ENCODE measurements around the gene NFAT5. TPM values are rescaled to one million over a fixed set of nuclear protein-coding genes. Genes with fewer than 3 reads are reported as not detected.

Gene NFAT5
- total RNA-seq, 2 experiments from 2014 or later = 19.5 to 21.2 TPM

DNA sequence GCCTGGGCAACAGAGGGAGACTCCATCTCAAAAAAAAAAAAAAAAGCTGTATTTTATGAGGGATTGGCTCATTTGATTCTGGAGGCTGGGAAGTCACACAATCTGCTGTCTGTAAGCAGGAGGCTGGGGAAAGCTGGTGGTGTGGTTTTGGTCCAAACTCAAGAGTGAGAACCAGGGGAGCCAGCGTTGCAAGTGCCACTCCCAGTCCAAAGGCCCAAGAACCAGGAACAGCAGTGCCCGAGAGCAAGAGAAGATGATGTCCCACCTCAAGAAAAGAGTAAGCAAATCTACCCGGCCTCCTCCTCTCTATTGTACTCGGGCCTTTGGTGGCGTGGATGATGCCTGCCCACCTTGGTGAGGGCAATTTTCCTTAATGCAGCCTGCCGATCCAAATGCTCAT lies 166.3 kb downstream of the NFAT5 start:
- ChIA-PET POLR2A (interaction anchor here (0.6 kb wide), 1 partner anchor 23 kb away, joined by 3 read pairs; the partner anchor contains the start of gene NOB1), CTCF (no interaction called here)
- no peak overlapping the region for H3K4me3 Mint-ChIP-seq
- peaks cover 9% of the 10 kb centered on the region for H3K4me1 ChIP-seq (ENCODE audit: insufficient read depth, low read length)
- no peaks in the 10 kb centered on the region for H3K27me3 Mint-ChIP-seq
- H3K27me3 ChIP-seq (ENCODE audit: control insufficient read depth in 1 of 2, insufficient read depth in 2 of 2, low read length in 2 of 2) = no peaks in the 10 kb centered on the region
- no peak overlapping the region for H3K27ac ChIP-seq (ENCODE audit: low read depth in 1 of 2, low read length in 2 of 2)
- no peaks in the 10 kb centered on the region for H3K36me3 Mint-ChIP-seq (ENCODE audit: low read depth)
- peaks cover 6% of the 10 kb centered on the region for H3K4me1 Mint-ChIP-seq (ENCODE audit: low read depth)
- TF ChIP-seq CTCF (IDR thresholded peaks at IDR 0.05) = no peak
- H3K4me3 ChIP-seq (ENCODE audit: low read length) = no peak overlapping the region
- DNase-seq (no peak), ATAC-seq (ENCODE audit: poor library complexity) (no peak)
- H3K27ac Mint-ChIP-seq = no peak overlapping the region
- no peaks in the 10 kb centered on the region for H3K9me3 Mint-ChIP-seq
- no peaks in the 10 kb centered on the region for H3K9me3 ChIP-seq (ENCODE audit: control insufficient read depth in 1 of 2, insufficient read depth in 1 of 2, low read length in 2 of 2)
- intact Hi-C loops (cut with DNase I, micrococcal nuclease) = no loop called here
- H3K36me3 ChIP-seq (ENCODE audit: insufficient read depth, low read length) = no peaks in the 10 kb centered on the region

DNA sequence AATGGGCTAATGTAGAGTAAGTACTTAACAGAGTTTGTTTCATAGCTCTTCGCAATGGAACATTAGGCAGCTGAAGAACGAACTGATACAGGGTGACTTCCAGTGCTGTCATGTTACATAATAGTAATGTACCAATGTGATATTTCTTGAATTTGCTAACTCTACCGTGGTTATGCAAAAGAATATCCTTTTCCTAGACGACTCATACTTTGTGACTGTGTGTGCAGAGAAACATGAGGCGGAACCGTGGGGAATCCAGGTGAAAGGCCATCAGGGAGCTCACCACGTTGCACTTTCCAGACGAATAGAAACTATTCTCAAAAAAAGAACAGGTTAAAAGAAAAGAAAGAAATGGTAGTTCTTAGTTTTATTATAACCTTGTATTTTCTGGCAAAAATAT lies 175.8 kb downstream of the NFAT5 start:
- CTCF ChIA-PET = interaction anchor here (1.6 kb wide), 1 partner anchor 13 kb away, joined by 5 read pairs; the partner anchor contains the start of gene NOB1
- H3K4me3 Mint-ChIP-seq = no peak overlapping the region
- ATAC-seq (ENCODE audit: poor library complexity) (no peak), DNase-seq (no peak)
- POLR2A ChIA-PET = no interaction called here
- Histone ChIP-seq H3K27me3 (ENCODE audit: control insufficient read depth in 1 of 2, insufficient read depth in 2 of 2, low read length in 2 of 2) (no peaks in the 10 kb centered on the region), H3K9me3 (ENCODE audit: control insufficient read depth in 1 of 2, insufficient read depth in 1 of 2, low read length in 2 of 2) (no peaks in the 10 kb centered on the region), H3K4me1 (ENCODE audit: insufficient read depth, low read length) (no peaks in the 10 kb centered on the region), H3K36me3 (ENCODE audit: insufficient read depth, low read length) (peaks cover 62% of the 10 kb centered on the region), H3K27ac (ENCODE audit: low read depth in 1 of 2, low read length in 2 of 2) (no peak overlapping the region), H3K4me3 (ENCODE audit: low read length) (no peak overlapping the region)
- H3K9me3 Mint-ChIP-seq = no peaks in the 10 kb centered on the region
- H3K36me3 Mint-ChIP-seq (ENCODE audit: low read depth) = peaks cover 59% of the 10 kb centered on the region
- H3K27me3 Mint-ChIP-seq = no peaks in the 10 kb centered on the region
- TF ChIP-seq CTCF (IDR thresholded peaks at IDR 0.05) = no peak
- H3K27ac Mint-ChIP-seq = no peak overlapping the region
- intact Hi-C loops (cut with DNase I, micrococcal nuclease) = loop anchor here in 1 of 2 experiments (1.0 kb wide), 1 partner anchor 16 kb away; no protein-coding TSS in a partner anchor
- no peaks in the 10 kb centered on the region for H3K4me1 Mint-ChIP-seq (ENCODE audit: low read depth)

DNA sequence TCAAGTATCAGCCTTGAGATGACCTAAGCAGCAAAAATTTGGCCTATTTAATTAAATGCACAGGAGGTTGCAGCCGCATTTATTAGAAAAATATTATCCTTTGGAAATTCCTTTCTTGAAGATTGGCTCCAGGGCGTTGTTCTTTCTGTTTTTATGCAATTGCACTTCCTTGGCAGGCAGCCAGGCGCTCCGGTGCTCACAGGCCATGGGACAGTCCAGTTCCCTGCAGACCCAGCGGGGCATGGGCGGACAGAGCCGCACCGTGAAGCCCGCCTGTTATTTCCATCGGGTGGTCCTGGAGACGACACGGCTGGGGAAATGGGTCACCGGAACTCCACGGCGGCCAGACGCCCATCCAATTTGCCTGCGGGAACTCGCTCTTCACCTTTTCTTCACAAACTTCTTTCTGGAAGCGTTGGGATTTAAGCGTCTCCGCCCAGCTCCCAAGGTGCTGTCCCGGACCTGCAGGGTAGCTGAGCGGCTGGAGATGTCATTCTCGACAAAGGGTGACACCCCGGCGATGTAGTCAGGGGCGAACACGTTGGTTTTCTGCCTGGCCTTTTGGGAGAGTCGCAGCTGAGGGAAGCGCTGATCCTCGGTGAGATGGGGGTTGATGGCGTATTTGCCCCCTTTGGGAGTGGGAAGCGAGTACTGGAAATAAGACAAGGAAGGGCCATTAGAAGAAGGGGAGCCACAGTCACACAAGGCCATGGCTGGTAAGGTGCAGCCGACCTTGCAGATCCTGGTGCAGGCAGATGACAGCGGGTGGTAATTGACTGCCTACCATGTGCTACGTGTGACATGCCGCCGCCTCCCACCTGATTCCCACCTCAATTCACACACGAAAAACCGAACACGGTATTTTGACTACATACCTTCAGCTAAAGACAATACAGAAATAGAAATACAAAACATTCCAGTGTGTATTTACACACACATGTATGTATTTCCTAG lies 176.5 kb downstream of the NFAT5 start:
- ChIA-PET POLR2A (no interaction called here), CTCF (interaction anchor here (1.6 kb wide), 1 partner anchor 12 kb away, joined by 5 read pairs; the partner anchor contains the start of gene NOB1)
- no peak overlapping the region for H3K27ac Mint-ChIP-seq
- DNase-seq (no peak), ATAC-seq (ENCODE audit: poor library complexity) (no peak)
- H3K4me3 ChIP-seq (ENCODE audit: low read length) = no peak overlapping the region
- H3K27me3 Mint-ChIP-seq = no peaks in the 10 kb centered on the region
- no peaks in the 10 kb centered on the region for H3K4me1 ChIP-seq (ENCODE audit: insufficient read depth, low read length)
- H3K36me3 Mint-ChIP-seq (ENCODE audit: low read depth) = peaks cover 62% of the 10 kb centered on the region
- H3K27ac ChIP-seq (ENCODE audit: low read depth in 1 of 2, low read length in 2 of 2) = no peak overlapping the region
- H3K27me3 ChIP-seq (ENCODE audit: control insufficient read depth in 1 of 2, insufficient read depth in 2 of 2, low read length in 2 of 2) = no peaks in the 10 kb centered on the region
- no peaks in the 10 kb centered on the region for H3K4me1 Mint-ChIP-seq (ENCODE audit: low read depth)
- H3K9me3 Mint-ChIP-seq = no peaks in the 10 kb centered on the region
- H3K9me3 ChIP-seq (ENCODE audit: control insufficient read depth in 1 of 2, insufficient read depth in 1 of 2, low read length in 2 of 2) = no peaks in the 10 kb centered on the region
- intact Hi-C loops (cut with DNase I, micrococcal nuclease) = loop anchor here in 1 of 2 experiments (1.0 kb wide), 1 partner anchor 17 kb away; no protein-coding TSS in a partner anchor
- TF ChIP-seq CTCF (IDR thresholded peaks at IDR 0.05) = no peak
- H3K36me3 ChIP-seq (ENCODE audit: insufficient read depth, low read length) = peaks cover 68% of the 10 kb centered on the region
- no peak overlapping the region for H3K4me3 Mint-ChIP-seq
